Loucy (cell line): Measurements from ENCODE around the gene SMR3B.

Experiments
- H2AFZ ChIP-seq: fragments of 200-600 bp; sonication (generic); 2 replicates; pipeline ENCODE4 v1.6.0; 2016; ENCODE audit warnings: antibody characterized with exemption, mild to moderate bottlenecking, low read length, moderate library complexity
- H3F3A ChIP-seq: fragments of 200-600 bp; 2 replicates; pipeline ENCODE4 v1.6.0; 2016; ENCODE audit warnings: antibody characterized with exemption, low read depth, mild to moderate bottlenecking
- H3K27me3 ChIP-seq: fragments of 200-600 bp; sonication (generic); 2 replicates; pipeline ENCODE4 v1.6.1; 2014; ENCODE audit warnings: low read length, mild to moderate bottlenecking; ENCODE audit not compliant: insufficient read depth, poor library complexity, severe bottlenecking
- H3K36me3 ChIP-seq: fragments of 200-600 bp; sonication (generic); 2 replicates; pipeline ENCODE4 v1.6.1; 2016; ENCODE audit warnings: low read length; ENCODE audit not compliant: insufficient read depth
- H3K4me1 ChIP-seq: fragments of 200-600 bp; sonication (generic); 2 replicates; pipeline ENCODE4 v1.5.1; 2014; ENCODE audit warnings: low read length, mild to moderate bottlenecking; ENCODE audit not compliant: insufficient read depth, poor library complexity, severe bottlenecking
- H3K4me2 ChIP-seq: fragments of 200-600 bp; sonication (generic); 2 replicates; pipeline ENCODE4 v1.6.0; 2014; ENCODE audit warnings: antibody characterized with exemption, low read length, low read depth, mild to moderate bottlenecking; ENCODE audit not compliant: poor library complexity, severe bottlenecking
- H3K4me3 ChIP-seq: fragments of 200-600 bp; sonication (generic); 2 replicates; pipeline ENCODE4 v1.5.1; 2014; ENCODE audit warnings: low read length, mild to moderate bottlenecking, mixed read lengths; ENCODE audit not compliant: poor library complexity, severe bottlenecking
- H3K79me2 ChIP-seq: fragments of 200-600 bp; sonication (generic); 2 replicates; pipeline ENCODE4 v1.6.1; 2014; ENCODE audit warnings: low read length; ENCODE audit not compliant: insufficient read depth
- H3K9ac ChIP-seq: fragments of 200-600 bp; sonication (generic); 2 replicates; pipeline ENCODE4 v1.6.0; 2014; ENCODE audit warnings: mild to moderate bottlenecking, low read depth, low read length, moderate library complexity; ENCODE audit not compliant: poor library complexity, severe bottlenecking
- H3K9me2 ChIP-seq: fragments of 200-600 bp; sonication (generic); replicated peaks from 2 replicates; pipeline ENCODE4 v1.6.1; 2016; ENCODE audit warnings: low read depth, low read length, mixed read lengths
- H3K9me3 ChIP-seq: fragments of 200-600 bp; sonication (generic); 2 replicates; pipeline ENCODE4 v1.6.1; 2014; ENCODE audit warnings: mild to moderate bottlenecking, antibody characterized with exemption, low read length, low read depth; ENCODE audit not compliant: insufficient read depth
- H4K20me1 ChIP-seq: fragments of 200-600 bp; sonication (generic); 2 replicates; pipeline ENCODE4 v1.6.0; 2014; ENCODE audit warnings: antibody characterized with exemption, low read length, mild to moderate bottlenecking; ENCODE audit not compliant: insufficient read depth, poor library complexity, severe bottlenecking
- EZH2phosphoT487 ChIP-seq: fragments of 200-600 bp; IDR thresholded peaks from 2 replicates; pipeline ENCODE4 v1.6.1; 2018; ENCODE audit warnings: antibody characterized with exemption, mild to moderate bottlenecking, moderate library complexity, borderline replicate concordance
- TF ChIP-seq, protein P1 (sequence below): fragments of 200-600 bp; sonication (generic); conservative IDR thresholded peaks from 2 replicates; pipeline ENCODE4 v1.5.1; 2014; ENCODE audit warnings: mild to moderate bottlenecking, antibody characterized with exemption, low read length

The SMR3B gene

DNA sequence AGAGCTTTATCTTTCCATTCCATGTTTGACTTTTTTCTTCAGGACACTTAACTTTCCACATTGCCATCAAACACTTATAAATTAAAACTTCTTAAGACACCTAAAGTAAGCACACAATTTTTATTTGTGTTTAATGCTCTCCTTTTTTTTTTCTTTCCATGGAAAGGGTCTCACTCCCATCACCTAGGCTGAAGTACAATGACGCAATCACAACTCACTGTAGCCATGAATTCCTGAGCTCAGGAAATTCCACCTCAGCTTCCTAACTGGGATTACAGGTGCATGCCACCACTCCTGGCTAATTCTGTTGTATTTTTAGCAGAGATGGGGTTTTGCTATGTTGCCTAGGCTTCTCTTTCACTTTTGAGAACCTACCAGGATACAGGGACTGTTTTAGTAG is 15.1 kb upstream of the SMR3B start:
- no peak for TF ChIP-seq EZH2phosphoT487
- TF ChIP-seq, protein P1, sequence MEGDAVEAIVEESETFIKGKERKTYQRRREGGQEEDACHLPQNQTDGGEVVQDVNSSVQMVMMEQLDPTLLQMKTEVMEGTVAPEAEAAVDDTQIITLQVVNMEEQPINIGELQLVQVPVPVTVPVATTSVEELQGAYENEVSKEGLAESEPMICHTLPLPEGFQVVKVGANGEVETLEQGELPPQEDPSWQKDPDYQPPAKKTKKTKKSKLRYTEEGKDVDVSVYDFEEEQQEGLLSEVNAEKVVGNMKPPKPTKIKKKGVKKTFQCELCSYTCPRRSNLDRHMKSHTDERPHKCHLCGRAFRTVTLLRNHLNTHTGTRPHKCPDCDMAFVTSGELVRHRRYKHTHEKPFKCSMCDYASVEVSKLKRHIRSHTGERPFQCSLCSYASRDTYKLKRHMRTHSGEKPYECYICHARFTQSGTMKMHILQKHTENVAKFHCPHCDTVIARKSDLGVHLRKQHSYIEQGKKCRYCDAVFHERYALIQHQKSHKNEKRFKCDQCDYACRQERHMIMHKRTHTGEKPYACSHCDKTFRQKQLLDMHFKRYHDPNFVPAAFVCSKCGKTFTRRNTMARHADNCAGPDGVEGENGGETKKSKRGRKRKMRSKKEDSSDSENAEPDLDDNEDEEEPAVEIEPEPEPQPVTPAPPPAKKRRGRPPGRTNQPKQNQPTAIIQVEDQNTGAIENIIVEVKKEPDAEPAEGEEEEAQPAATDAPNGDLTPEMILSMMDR, result no peak
- H3K9me2 ChIP-seq, result no peaks in the 10 kb centered on the region
- H3K4me1 ChIP-seq, result no peaks in the 10 kb centered on the region
- no peak overlapping the region for H2AFZ ChIP-seq
- no peaks in the 10 kb centered on the region for H3K36me3 ChIP-seq
- H3K79me2 ChIP-seq, result no peaks in the 10 kb centered on the region
- H3K9ac ChIP-seq, result no peak overlapping the region
- H3K4me3 ChIP-seq, result no peak overlapping the region
- no peak overlapping the region for H3K4me2 ChIP-seq
- H4K20me1 ChIP-seq, result no peaks in the 10 kb centered on the region
- no peaks in the 10 kb centered on the region for H3K9me3 ChIP-seq
- no peaks in the 10 kb centered on the region for H3F3A ChIP-seq
- H3K27me3 ChIP-seq, result no peaks in the 10 kb centered on the region

DNA sequence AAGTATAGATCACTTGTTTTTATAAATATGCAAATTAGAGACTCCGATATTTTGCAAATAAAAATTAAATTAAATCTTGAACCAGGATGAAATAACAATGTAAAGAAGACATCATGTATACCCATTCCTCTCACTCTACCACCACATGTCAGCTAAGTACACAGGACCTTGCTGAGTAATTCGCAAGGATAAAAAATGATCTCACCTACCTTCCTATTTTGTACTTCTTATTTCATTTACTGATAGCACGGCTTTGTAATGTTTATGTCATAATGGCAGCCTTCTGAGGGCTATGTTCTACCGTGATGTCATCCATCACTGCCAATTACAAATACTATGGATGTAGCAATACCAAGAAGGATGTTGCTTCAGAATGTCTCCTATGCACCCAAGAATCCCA is 10.9 kb upstream of the SMR3B start:
- H3K9ac ChIP-seq, result no peak overlapping the region
- no peak overlapping the region for H3K4me2 ChIP-seq
- H3K36me3 ChIP-seq, result no peaks in the 10 kb centered on the region
- no peaks in the 10 kb centered on the region for H3K9me3 ChIP-seq
- H3K4me1 ChIP-seq, result no peaks in the 10 kb centered on the region
- H3K79me2 ChIP-seq, result no peaks in the 10 kb centered on the region
- no peaks in the 10 kb centered on the region for H3K9me2 ChIP-seq
- no peaks in the 10 kb centered on the region for H3K27me3 ChIP-seq
- H3K4me3 ChIP-seq, result no peak overlapping the region
- TF ChIP-seq EZH2phosphoT487, result no peak
- TF ChIP-seq, protein P1, result no peak
- no peaks in the 10 kb centered on the region for H4K20me1 ChIP-seq
- H3F3A ChIP-seq, result no peaks in the 10 kb centered on the region
- no peak overlapping the region for H2AFZ ChIP-seq

DNA sequence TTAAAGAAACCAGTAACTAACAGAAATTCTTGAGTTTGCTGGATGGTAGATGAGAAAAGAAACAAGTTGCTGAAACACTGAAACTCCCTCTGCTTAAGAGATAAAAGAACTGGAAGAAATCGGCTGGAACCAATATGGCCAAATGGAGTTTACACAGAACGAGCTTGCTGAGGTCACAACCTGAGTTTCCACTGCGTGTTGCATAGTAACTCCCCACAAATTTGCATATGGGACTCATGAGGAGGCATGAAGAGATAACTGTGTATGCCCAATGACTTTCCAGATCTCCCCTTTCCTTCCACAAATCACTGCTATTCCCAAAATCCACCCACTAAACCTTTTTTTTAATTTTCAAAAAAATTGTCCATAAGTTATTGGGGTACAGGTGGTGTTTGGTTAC is 10.2 kb upstream of the SMR3B start:
- Histone ChIP-seq H3K27me3 (no peaks in the 10 kb centered on the region), H3F3A (no peaks in the 10 kb centered on the region), H3K9ac (no peak overlapping the region), H3K36me3 (no peaks in the 10 kb centered on the region), H2AFZ (no peak overlapping the region), H3K4me3 (no peak overlapping the region), H3K9me2 (no peaks in the 10 kb centered on the region), H3K9me3 (no peaks in the 10 kb centered on the region), H4K20me1 (no peaks in the 10 kb centered on the region), H3K4me1 (no peaks in the 10 kb centered on the region), H3K79me2 (no peaks in the 10 kb centered on the region), H3K4me2 (no peak overlapping the region)
- TF ChIP-seq EZH2phosphoT487, result no peak
- TF ChIP-seq, protein P1, result no peak
